T-helper 2 cell treated with Interferon-gamma antibody and Interleukin-4, amounts not matched to agents 100 ng/mL and 5 ng/mL, for 36 hours (primary cell): Measurements from ENCODE around the gene ING4. TPM values are rescaled to one million over a fixed set of nuclear protein-coding genes. Genes with fewer than 3 reads are reported as not detected.

Experiments used
- intact Hi-C: fragments of 100-400 bp; cut with micrococcal nuclease; formaldehyde crosslinking; loops from one replicate; pipeline ENCODE4 v1.15.1; 2023
- total RNA-seq: library from RNA; stranded (reverse); gene quantifications from 2 replicates; pipeline ENCODE4 v1.2.3, GENCODE V29; 2022

Gene ING4
- total RNA-seq, 1 donor from 2014 or later: 20.7 TPM

- intact Hi-C loops: loop anchor here (1.0 to 5.0 kb wide), 4 partner anchors 81 to 219 kb away; partner anchors contain the start of genes MLF2, P3H3 and ZNF384
These were observed 54.2 kb downstream of the ING4 start for GRCh38 chr12:6608592-6609281.

DNA sequence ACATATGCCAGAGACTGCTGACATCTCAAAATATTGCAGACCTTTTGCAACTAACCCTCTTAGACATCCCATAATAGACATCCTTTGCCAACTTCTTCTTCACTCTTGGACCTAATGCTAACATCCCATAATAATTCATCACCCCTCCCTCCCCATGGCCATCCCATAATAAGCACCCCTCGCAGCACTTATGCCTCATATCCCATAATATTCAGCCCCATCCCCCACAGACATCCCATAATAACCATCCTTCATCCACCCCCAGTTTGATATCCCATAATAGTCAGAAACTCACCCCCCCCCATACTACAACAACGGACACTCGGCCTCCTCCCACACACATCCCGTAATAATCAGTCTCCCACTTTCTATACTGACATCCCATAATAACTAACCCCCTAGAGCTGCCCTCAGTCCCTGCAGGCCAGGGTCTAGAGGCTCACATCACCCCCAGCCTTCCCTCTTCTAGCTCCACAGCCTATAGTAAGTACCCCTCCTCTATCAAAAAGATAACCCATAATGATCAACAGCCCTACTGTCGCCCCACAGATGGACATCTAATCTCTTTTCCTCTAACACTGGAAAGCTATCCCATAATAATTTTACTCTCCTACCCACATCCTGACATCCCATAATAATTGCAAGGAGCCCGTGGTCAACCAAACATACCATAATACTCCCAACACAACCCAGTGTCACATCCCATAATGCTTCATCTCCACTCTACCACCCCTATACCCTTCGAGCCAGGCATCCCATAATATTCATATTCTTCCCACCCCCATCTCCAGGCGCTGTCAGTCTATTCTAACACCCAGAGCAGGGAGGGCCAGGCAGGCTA lies 54.9 kb downstream of the ING4 start:
- intact Hi-C loops: loop anchor here (1.0 to 5.0 kb wide), 8 partner anchors 39 to 244 kb away; partner anchors contain the start of genes GAPDH, ING4, MLF2 and NOP2

- intact Hi-C loops: loop anchor here (1.0 to 5.0 kb wide), 7 partner anchors 38 to 246 kb away; partner anchors contain the start of genes GAPDH, ING4, MLF2 and NOP2
These were observed 56.4 kb downstream of the ING4 start for GRCh38 chr12:6606331-6607131.

DNA sequence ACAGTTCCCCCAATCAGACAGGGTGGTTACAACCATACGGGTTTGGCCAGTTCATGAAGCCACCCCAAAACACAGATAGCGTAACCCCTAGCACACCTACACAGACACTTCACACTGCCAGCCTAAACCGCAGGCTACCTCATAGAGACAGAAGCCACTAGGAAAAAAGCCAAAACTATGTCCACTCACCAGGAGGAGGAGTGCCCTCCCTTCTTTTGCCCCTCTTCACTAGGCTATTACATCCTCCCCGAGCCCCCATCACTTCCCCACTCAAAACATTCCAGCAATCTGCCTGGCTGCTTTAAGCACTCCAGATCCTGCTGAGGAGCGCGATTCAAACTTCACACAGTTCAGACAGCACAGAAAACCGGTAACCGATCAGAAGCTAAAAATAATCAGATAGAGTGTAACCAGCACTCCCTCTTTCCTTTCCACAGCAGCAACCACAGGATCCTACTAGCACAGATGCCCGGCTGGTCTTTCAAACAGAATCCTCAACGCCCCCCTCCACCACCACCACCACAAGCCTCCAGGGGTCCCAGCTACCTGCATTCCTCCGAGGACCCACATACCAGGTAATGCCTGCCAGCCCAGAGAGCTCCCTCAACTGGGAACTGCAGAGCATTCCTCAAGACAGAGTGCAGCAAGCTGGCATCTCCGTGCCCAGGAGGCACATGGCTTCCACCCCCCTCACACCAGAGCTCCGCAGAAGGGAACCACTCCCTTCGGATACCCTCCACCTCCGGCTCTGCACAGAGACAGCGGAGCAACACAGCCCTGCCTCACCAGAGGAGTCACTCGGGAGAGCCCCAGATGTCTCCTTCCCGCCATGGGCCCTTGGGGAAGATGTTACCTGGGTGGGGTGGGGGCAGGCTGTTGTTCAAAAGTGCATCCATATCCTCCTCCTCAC lies 57.2 kb downstream of the ING4 start:
- intact Hi-C loops: loop anchor here (2.0 to 5.0 kb wide), 5 partner anchors 37 to 222 kb away; partner anchors contain the start of genes GAPDH, MLF2, NOP2 and P3H3

DNA sequence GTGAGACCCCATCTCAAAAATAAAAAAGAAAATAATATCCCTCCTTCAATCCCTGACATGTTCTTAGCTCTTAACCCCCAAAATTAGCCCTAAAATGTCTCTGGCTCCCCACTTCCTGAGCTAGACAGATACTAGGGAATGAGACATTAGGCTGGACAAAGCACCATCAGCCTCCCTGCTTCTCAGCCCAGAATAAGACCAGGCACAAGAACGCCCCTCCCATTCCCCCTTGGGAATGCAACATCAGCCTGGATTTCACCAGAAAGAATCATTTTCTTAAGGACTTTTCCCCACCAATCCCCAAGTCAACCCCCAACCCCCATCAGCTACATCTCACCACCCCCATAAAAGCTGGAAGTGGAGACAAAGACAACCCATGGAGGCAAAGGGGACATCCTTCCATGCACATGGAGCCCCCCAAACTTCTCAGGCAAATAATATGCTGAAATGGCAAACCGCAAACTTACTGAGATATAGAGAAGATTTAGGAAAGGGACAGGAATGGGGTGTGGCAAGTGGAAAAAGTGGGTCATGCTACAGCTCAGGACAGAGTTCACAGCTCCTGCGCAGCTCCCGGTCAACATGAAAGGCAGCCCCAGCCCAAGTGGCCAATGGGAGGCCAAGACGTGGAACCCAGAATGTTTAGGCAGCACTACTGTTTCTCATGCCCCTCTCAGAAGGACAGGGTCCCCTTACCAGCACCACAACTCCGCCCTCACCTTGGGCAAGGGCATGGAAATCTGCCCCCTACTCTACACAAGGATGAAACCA lies 58.5 kb downstream of the ING4 start:
- intact Hi-C loops: loop anchor here (5.0 kb wide), 3 partner anchors 148 to 223 kb away; partner anchors contain the start of genes MLF2 and P3H3

GRCh38 chr12:6603095-6603567 lies 59.8 kb downstream of the ING4 start:
- intact Hi-C loops: no loop called here

- intact Hi-C loops: no loop called here
These were observed 60.4 kb downstream of the ING4 start for GRCh38 chr12:6602526-6602925.

Other genes starting within 250 kb of the ING4 start
- gene CD27, start 218.2 kb downstream of the ING4 start, total RNA-seq: 59.0 and 60.3 TPM in 2 replicates
- 45.8 and 49.0 TPM in 2 replicates for gene TAPBPL, start 211.1 kb downstream of the ING4 start, total RNA-seq
- 44.0 and 47.8 TPM in 2 replicates for gene VAMP1, start 192.4 kb downstream of the ING4 start, total RNA-seq
- 234 and 248 TPM in 2 replicates for gene MRPL51, start 169.9 kb downstream of the ING4 start, total RNA-seq
- gene NCAPD2, start 169.0 kb downstream of the ING4 start, total RNA-seq: 154 and 166 TPM in 2 replicates
- gene GAPDH, start 128.6 kb downstream of the ING4 start, total RNA-seq: 5,041 and 5,044 TPM in 2 replicates
- gene IFFO1, start 107.1 kb downstream of the ING4 start, total RNA-seq: 21.9 and 22.9 TPM in 2 replicates
- gene NOP2, start 94.8 kb downstream of the ING4 start, total RNA-seq: 93.3 and 94.4 TPM in 2 replicates
- 257 and 265 TPM in 2 replicates for gene CHD4, start 55.7 kb downstream of the ING4 start, total RNA-seq
- 6.2 and 6.7 TPM in 2 replicates for gene LPAR5, start 27.2 kb downstream of the ING4 start, total RNA-seq
- gene ACRBP, start 15.7 kb downstream of the ING4 start, total RNA-seq: 1.5 and 1.7 TPM in 2 replicates
- gene ZNF384, start 26.3 kb upstream of the ING4 start, total RNA-seq: 86.1 and 91.5 TPM in 2 replicates
- not detected in 2 replicates for gene PIANP, start 37.7 kb upstream of the ING4 start, total RNA-seq
- 23.5 and 26.6 TPM in 2 replicates for gene COPS7A, start 60.9 kb upstream of the ING4 start, total RNA-seq
- 92.7 and 94.4 TPM in 2 replicates for gene MLF2, start 90.0 kb upstream of the ING4 start, total RNA-seq
- 95.4 and 98.5 TPM in 2 replicates for gene PTMS, start 103.2 kb upstream of the ING4 start, total RNA-seq
- gene LAG3, start 109.4 kb upstream of the ING4 start, total RNA-seq: 11.8 and 12.2 TPM in 2 replicates
- 226 and 232 TPM in 2 replicates for gene CD4, start 126.4 kb upstream of the ING4 start, total RNA-seq
- 0.18 and 0.32 TPM in 2 replicates for gene GPR162, start 158.7 kb upstream of the ING4 start, total RNA-seq
- gene P3H3, start 165.3 kb upstream of the ING4 start, total RNA-seq: 0.73 and 1.3 TPM in 2 replicates
- gene GNB3, start 177.8 kb upstream of the ING4 start, total RNA-seq: 0.39 and 0.43 TPM in 2 replicates
- 77.3 and 78.4 TPM in 2 replicates for gene CDCA3, start 188.2 kb upstream of the ING4 start, total RNA-seq
- 126 and 138 TPM in 2 replicates for gene USP5, start 189.0 kb upstream of the ING4 start, total RNA-seq
- 1,157 and 1,161 TPM in 2 replicates for gene TPI1, start 204.4 kb upstream of the ING4 start, total RNA-seq
- 14.0 and 14.6 TPM in 2 replicates for gene SPSB2, start 210.2 kb upstream of the ING4 start, total RNA-seq
- gene LRRC23, start 241.7 kb upstream of the ING4 start, total RNA-seq: 4.7 and 5.0 TPM in 2 replicates